Activated CD4-positive, alpha-beta T cell treated with anti-CD3 and anti-CD28 coated beads for 1 hour (primary cell): Measurements from ENCODE around the gene FURIN.
A peak's percentile ranks its signal among the peaks of the same experiment; 100 is the strongest.
"Not testable (repeated sequence)": the region's sequence is repeated elsewhere in the genome, so short reads cannot be mapped to it uniquely, and the experiment has no call there.

Experiments used
- DNase-seq: peaks from one replicate; pipeline ENCODE4 v3.0.0-alpha.2; 2020

FURIN gene

DNA sequence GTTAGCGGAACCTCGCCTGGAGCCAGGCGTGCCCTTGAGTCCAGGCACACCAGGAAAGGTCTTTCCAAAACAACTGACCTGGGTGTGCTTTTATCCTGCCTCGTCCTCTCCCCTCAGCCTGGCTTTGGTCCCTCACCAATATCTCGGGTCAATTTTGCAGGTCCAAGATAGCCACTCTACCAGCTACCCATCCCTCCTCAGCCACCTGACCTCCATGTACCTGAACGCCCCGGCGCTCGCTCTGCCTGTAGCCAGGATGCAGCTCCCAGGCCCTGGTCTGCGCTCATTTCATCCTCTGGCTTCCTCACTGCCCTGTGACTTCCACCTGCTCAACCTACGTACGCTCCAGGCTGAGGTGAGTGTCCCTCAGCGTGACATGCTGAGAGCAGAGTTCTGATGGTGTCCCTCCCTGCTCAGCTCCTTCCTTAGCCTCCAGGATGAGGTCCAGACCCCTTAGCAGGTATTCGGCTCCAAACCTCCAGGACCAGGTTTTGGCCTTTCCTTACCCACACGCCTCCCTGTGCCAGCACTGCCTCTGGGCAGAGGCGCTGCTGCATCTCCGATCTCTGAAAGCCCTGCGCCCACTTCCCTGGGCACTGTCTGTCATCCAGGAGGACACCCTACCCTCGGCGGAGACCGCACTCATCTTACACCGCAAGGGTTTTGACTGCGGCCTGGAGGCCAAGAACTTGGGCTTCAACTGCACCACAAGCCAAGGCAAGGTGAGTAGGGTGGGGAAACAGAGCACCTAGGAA lies 49.8 kb downstream of the FURIN start:
- DNase-seq: no peak

DNA sequence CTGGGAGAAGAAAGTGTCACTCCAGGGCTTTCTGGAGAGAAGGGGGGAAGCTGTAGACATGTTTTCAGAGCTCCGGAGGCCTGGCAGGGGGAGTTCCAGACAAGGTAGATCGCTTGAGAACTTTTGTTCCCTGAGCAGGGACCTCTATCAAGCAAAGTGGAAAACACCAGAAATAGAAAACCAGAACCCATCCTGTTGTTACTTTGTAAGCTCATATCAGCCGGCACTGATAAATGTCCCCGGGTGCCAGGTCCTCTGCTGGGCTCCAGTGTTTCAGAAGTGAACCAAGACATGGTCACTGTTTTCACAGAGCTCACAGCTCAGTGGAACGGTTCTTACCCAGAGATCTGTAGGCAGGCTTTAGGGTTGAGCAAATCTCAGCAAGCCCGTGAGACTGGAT lies 50.4 kb downstream of the FURIN start:
- no peak for DNase-seq

DNA sequence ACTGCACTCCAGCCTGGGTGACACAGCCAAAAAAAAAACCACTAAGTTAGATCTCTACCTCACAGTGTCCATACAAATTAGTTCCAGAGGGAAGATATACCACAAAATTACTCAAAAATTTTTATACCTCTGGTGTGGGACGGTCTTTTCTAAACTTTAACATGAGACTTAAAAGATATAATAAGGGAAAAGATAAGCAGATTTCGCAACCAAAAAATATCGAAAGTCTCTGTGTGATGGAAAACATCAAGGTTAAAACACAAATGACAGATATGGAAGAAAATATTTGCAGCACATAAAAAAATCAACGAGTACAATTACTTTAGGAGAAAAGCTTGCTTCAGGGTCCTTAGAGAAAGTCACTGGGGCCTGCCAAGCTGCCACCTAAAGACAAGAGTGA lies 53.5 kb downstream of the FURIN start:
- DNase-seq: no peak

DNA sequence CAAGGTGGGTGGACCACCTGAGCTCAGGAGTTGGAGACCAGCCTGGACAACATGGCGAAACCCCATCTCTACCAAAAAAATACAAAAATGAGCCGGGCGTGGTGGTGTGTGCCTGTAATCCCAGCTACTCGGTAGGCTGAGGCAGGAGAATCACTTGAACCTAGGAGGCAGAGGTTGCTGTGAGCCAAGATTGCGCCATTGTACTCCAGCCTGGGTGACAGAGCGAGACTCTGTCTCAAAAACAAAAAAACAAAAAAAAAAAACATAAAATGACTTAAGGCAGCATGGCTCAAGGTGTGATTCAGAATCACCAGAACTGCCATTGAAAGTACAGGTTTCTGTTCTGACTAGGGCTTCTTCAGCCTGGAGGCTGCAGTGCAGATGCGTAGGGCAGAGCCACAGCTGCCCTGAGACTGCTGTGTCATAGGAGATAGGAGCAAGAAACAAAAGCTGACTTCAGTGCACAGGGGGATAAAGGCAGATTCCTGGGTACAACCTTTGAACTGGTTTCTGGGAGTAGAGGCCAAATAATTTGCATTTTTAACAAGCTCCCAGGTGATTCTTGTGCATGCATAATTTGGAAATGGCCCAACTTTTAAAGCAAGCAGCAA lies 54.4 kb downstream of the FURIN start:
- DNase-seq: not testable (repeated sequence)

DNA sequence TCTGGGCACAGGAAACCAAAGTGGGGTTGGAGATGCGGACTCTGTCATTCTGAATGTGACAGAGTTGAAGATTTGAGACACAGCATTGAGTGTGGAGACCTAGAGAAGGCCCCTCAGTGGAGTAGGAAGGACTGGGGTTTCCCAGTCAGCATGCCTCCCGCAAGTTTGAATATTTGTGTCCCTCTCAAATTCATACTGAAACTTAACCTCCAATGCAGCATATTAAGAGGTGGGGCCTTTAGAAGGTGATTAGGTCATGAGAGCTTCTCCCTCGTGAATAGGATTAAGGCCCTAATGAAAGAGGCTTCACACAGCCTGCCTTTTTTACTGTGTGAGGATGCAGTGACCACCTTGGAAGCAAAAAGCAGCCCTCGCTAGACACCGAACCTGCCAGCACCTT lies 56.0 kb downstream of the FURIN start:
- DNase-seq: no peak

DNA sequence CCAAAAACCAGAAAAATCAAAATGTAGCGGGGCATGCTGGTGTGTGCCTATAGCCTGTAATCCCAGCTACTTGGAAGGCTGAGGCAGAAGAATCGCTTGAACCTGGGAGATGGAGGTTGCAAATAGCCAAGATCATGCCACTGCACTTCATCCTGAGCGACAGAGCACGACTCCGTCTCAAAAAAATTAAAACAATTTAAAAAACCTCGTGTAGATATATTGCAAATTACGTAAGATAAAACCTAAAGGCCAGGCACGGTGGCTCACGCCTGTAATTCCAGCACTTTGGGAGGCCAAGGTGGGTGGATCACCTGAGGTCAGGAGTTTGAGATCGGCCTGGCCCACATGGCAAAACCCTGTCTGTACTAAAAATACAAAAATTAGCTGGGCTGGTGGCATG lies 58.4 kb downstream of the FURIN start:
- not testable (repeated sequence) for DNase-seq

DNA sequence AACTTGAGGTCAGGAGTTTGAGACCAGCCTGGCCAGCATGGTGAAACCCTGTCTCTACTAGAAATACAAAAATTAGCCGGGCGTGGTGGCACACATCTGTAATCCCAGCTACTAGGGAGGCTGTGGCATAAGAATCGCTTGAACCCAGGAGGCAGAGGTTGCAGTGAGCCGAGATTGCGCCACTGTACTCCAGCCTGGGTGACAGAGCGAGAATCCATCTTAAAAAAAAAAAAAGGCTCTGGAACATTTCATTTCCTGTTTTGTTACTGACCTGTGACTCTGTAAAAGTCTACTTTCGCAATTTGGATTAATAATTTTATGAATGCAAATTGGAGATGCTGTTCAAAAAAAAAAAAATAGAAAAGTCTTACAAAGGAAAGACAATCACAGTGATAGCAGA lies 59.7 kb downstream of the FURIN start:
- not testable (repeated sequence) for DNase-seq

DNA sequence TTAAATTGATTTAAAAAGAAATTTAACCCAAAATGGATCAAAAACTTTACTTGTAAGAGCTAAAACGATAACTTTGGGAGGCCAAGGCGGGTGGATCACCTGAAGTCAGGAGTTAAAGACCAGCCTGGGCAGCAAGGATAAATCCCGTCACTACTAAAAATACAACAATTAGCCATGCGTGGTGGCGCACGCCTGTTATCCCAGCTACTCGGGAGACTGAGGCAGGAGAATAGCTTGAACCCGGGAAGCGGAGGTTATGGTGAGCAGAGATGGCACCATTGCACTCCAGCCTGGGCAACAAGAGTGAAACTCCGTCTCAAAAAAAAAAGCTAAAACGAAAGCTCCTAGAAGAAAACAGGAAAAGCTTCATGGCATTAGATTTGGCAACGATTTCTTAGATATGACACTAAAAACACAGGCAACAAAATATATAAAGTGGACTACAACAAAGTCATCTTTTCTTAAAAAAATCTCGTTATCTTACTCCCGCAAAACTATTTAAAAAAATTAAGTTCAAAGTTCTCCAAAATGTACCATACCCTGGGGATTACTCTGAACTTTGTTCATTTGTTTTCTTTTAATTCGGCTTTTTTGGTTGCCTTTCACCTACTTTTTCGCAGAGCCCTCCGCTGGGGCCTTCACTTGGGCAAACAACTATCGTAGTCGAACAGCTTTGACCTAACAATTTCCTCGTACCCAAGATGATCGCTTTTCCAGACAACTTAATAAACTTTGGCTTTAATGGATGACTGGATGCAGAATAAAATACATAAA lies 61.0 kb downstream of the FURIN start:
- DNase-seq: no peak

DNA sequence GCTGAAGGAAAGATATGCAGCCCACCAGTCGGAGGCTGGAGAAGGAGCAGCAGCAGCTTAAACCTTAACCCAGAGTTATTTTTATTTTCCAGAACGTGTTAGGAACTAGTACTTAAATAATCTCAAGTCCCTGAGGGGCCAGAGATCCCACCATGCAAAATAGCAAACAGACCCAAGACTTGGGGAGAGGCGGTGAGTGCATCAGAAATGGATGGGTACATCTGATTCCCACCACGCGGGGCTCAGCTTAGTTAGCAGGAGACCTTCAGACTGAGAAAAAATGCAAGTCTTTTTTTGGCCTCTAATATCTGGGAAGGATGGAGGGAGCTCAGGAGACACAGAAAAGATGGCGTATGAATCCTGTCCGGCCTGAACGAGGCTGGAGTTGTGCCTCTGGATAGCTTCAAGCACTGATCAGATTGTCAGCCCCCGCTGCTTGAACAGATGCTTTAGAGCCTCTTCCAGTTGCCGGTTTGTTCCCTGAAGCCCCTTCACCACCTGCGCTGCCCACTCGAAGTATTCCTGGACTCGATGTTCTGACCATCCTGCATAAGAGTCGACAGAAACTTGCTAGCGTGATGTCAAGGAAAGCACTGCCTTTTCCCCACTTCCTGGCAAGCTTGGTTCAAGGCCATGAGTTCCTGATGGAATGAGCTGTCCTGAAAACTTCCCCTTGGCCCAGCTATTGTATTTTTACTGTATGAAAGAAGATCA lies 62.6 kb downstream of the FURIN start:
- DNase-seq: no peak

DNA sequence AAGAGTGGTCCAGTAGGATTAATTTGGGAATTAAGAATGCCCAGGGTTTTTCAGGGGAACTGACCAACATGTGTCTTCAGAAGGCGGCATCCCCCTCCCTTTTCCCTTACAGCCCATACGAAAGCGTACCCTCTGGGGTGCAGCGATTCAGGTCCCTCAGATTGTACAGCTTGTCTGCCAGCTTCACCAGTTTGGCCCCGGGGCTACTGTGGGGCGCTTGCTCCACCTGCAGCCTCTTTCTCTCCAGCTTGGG lies 63.1 kb downstream of the FURIN start:
- DNase-seq: no peak

DNA sequence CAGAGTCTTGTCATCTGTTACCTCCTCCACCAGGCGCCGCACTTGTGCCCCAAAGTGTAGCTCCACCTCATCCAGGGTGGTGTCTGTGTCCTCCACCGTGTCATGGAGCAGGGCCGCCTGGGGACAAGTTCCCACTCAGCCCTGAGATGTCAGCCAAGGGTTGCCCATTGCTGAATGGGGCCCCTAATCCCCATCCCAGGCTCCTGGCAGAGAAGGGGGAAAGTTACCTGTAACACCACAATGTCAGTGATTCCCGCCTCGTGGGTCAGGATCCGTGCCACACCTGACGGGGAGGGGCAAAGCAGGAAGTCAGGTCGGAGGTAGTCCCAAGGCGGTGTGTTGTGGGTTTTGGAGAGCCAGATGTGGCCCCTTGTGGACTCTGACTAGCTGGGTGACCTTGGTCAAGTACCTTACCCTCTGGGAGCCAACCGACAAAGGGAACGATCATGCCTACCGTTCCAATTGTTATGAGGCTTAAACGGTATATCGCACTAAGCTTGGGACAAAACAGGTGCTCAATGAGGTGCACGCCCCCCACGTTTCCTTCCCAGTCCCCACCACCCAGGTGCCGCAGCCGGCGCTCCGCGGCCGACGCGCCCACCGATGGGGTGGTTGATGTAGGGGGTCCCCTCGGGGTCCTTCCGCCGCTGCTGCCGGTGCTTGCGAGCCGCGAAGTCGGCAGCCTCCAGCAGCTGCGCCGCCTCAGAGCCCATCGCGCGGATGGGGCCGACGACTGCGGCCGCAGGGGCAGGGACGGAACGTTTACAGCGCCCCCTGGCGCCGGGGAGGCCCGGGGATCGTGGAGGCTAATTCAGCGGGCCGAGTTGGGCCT lies 63.7 kb downstream of the FURIN start, which contains the start of gene HDDC3:
Gene HDDC3, minus strand, starts transcription at position 722 of the 832 bp plus-strand sequence. Its CDS starts 9 bp downstream, at position 713.
- DNase-seq: peak; percentile 81

DNA sequence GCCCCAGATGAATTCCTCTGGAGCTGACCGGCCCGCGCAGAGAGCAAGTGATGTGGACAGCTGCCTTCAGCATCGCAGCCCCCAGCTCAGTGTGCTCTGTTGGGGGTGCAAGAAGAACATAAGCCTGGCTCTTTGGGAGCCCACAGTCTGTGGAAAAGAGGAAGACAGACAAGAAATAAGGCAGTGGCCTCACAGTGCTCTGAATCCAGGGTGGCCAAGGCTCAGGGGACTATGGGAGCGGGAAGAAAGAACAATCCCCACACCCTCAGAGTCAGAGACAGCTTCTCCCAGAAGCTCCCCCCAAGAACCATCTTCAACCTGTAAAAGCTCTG lies 64.2 kb downstream of the FURIN start:
- DNase-seq: no peak
